ENCODE results near the gene KRTAP5-6. TPM values are rescaled to one million over a fixed set of nuclear protein-coding genes. Genes with fewer than 3 reads are reported as not detected.

Gene KRTAP5-6
- total RNA-seq, 1 donor: not detected

DNA sequence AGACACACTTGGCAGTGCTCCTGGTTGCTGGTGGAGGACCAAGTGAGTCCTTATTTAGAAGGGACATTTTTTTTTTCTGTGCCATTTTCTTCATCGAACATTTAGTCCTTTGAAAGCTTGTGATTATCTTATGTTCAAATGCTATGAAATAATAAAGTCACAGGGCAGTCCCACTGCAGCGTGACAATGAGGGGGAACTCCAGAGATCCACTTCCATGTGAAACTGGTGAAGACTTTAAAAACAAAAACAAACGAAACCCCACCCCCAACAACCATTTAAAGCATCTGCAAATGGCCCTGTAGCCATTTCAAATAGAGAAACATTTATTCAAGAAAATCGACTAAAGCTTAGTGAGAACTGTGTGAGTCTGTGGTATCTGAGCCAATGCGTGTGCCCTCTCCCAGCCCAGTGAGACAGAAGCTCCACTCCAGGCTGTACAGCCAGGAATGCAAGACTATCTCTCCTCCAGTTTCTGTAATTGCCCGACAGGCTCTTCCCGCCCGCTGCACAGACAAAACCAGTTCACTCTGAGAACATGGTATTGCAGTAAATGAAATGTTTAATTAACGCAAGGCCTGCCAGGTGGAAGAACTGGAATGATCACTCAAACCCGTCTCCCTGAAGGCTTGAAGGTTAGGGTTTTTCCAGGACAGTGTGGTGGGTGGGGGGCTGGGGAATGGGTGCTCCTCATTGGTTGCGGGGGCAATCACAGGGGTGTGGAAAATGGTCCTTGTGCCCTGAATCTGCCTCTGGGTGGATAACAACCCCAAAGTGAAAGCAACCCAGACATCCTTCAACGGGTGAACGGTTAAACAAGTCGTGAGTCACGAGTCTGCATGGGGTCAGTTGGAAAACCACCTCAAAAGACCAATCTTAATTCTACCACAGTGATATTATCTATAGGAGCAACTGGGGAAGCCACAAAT is 8.4 kb downstream of the KRTAP5-6 start:
- TF ChIP-seq, protein P1, sequence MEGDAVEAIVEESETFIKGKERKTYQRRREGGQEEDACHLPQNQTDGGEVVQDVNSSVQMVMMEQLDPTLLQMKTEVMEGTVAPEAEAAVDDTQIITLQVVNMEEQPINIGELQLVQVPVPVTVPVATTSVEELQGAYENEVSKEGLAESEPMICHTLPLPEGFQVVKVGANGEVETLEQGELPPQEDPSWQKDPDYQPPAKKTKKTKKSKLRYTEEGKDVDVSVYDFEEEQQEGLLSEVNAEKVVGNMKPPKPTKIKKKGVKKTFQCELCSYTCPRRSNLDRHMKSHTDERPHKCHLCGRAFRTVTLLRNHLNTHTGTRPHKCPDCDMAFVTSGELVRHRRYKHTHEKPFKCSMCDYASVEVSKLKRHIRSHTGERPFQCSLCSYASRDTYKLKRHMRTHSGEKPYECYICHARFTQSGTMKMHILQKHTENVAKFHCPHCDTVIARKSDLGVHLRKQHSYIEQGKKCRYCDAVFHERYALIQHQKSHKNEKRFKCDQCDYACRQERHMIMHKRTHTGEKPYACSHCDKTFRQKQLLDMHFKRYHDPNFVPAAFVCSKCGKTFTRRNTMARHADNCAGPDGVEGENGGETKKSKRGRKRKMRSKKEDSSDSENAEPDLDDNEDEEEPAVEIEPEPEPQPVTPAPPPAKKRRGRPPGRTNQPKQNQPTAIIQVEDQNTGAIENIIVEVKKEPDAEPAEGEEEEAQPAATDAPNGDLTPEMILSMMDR (IDR thresholded peaks at IDR 0.05; ENCODE audit: insufficient read depth, low read length): no peak
- no peak overlapping the region for H3K4me3 ChIP-seq (ENCODE audit: low read depth, low read length)
- no peak for DNase-seq (ENCODE audit: low read depth)

DNA sequence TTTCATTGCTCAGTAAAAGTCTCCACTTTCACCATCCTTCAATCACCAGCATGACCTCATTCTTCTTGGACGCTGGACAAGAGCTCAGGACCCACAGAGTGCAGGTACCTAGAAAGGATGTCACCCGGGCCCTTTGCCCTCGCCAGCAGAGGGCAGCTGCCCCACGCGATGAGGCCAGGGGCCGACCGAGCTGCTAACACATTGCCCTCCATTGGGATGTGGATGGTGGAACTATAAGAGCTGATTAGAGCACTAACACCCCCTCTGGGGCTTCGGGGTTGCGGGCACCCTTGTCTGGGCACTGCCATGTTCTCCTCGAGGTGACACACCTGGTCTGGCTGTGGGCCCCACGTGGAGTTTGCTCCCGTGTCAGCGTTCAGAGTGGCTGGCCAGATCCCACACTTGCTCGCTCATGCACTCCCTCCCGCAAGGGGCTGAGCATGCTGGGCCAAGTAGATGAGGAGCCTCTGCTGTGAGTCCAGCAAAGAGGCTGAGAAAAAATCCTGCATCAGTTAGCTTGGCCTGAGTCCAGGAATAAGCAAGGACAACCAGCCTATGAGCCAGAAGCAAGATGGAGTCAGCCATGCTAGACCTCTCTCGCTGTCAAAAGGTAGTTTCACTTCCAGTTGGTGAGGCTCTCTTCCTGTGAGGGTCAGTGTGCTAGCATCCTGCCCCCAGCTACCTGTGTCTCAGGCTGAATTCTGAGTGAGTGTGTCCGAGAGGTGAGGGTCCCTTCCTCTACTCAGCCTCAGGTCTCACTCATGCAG is 9.8 kb downstream of the KRTAP5-6 start:
- DNase-seq (ENCODE audit: low read depth): peak; percentile 2
- H3K4me3 ChIP-seq (ENCODE audit: low read depth, low read length): no peak overlapping the region
- TF ChIP-seq, protein P1 (IDR thresholded peaks at IDR 0.05; ENCODE audit: insufficient read depth, low read length): no peak

DNA sequence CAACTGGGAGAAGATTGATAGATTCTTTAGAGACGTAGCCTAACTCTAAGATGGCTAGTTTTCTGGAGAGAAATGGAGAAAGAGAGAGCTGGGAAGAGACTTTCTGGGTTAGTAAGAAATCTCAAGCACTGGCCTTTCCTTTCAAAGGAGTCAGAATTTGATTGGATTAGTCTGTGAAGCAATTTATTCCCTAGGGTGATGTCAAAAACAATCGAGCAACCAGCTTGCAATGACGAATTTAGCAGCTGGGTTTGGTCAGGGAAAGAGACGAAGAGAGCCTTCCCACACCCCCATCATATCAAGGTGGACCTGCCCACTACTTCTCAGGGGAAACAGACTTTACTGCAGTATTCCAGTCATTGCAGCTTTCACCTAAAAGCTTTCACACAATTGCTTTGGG is 10.8 kb downstream of the KRTAP5-6 start:
- H3K4me3 ChIP-seq (ENCODE audit: low read depth, low read length): no peak overlapping the region
- peak; percentile 15 for DNase-seq (ENCODE audit: low read depth)
- TF ChIP-seq, protein P1 (IDR thresholded peaks at IDR 0.05; ENCODE audit: insufficient read depth, low read length): no peak

DNA sequence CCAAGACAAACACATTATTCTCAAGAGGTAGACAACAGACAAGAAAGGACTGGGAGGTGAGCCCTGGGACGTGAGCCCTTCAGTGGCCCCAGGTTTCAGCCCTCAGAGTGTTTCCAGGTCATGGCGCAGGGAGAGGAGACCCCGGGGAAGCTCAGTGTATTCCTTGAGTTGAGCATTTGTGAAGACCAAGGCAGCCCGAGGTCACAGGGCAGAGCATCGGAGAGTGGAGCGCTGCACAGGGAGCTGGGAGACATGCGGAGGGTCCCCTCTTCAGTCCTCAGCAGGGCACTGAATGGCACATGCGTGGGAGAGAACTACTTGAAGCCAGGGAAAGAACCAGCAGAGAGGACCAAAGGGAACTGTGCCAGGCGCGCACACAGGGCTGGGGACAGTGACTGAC is 11.7 kb downstream of the KRTAP5-6 start:
- DNase-seq (ENCODE audit: low read depth): no peak
- TF ChIP-seq, protein P1 (IDR thresholded peaks at IDR 0.05; ENCODE audit: insufficient read depth, low read length): no peak

DNA sequence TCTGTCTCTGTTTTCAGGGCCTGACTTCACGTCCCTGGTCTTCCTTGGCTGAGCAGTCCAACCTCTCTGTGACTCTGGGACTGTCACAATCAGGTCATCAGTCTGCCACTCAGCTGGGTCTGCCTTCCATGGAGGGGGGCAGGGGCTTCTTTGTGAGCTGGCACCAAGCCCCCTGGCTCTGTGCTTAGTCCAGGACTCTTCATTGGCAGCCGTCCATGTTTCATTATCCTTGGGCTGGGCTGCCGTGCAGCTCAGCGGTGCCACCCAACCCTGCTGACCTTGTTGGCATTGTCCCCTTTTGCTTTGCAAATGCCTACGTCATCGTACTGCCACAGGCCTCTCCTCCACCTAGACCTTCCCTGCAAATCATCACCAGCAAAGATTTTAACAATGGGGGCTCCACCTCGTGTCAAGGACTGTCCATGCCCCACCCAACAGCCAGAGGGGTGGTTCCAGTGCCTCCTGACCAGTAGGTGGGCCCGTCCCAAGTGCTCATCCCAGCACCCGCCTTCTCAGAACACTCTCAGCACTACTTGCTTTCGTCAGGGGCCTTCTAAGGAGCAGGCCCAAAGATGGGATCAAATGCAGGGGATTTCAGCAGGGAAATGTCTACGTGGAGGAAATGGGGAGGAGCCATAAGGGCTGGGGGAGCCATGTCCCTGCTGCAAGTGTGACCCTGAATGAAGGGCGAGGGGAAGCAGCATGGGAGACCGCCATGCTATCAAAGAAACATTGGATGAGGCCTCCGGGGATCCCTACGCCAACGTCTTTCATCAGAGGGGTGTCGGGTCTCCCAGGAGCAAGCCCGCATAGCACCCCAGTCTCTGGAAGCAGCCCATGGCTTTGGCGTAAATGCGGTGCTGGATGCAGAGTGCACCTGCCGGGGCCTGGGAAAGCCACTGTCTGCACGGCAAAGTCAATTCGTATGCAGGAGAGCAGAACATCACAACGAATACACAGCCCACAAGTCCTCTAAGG is 18.2 kb downstream of the KRTAP5-6 start:
- TF ChIP-seq, protein P1 (IDR thresholded peaks at IDR 0.05; ENCODE audit: insufficient read depth, low read length): no peak
- DNase-seq (ENCODE audit: low read depth): no peak
- no peak overlapping the region for H3K4me3 ChIP-seq (ENCODE audit: low read depth, low read length)

More for the DNA sequence above, 11.7 kb downstream of the KRTAP5-6 start:
- H3K4me3 ChIP-seq (ENCODE audit: low read depth, low read length): no peak overlapping the region

DNA sequence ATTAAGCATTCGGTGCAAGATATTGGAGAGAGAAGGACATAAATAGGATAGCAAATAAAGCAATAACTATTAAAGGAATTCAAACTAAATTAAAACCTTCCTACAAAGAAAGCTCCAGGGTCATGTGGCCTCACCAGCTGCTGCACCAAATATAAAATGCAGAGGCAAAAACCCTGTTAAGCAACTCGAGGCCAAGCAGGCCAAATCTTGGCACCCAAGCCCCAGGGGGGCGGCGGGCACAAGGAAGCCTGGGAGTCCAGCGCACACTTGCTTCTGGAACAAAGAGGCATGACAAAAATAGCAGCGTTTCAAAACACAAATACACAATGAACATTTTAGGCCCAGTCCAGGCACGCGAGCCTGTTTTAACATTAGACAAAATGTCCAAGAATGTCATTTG is 20.8 kb downstream of the KRTAP5-6 start:
- TF ChIP-seq, protein P1 (IDR thresholded peaks at IDR 0.05; ENCODE audit: insufficient read depth, low read length): no peak
- no peak for DNase-seq (ENCODE audit: low read depth)

More for the DNA sequence above, 20.8 kb downstream of the KRTAP5-6 start:
- H3K4me3 ChIP-seq (ENCODE audit: low read depth, low read length): no peak overlapping the region

Data from fibroblast of the aortic adventitia (primary cell).